GM23338 (cell line): ENCODE results near the gene SDC3. TPM values are rescaled to one million over a fixed set of nuclear protein-coding genes. Genes with fewer than 3 reads are reported as not detected.

Experiments
- ATAC-seq: fragments of 200-7000 bp; cut with Tn5 transposase; 3 replicates; pipeline ENCODE4 v1.9.1; 2020
- DNase-seq: peaks from one replicate; pipeline ENCODE4 v3.0.0-alpha.2; 2015; ENCODE audit warnings: low spot score
- H2AFZ ChIP-seq: fragments of 200-600 bp; sonication (generic); 2 replicates; pipeline ENCODE4 v1.8.0; 2016; ENCODE audit warnings: antibody characterized with exemption, mild to moderate bottlenecking, moderate library complexity
- H3F3A ChIP-seq: fragments of 200-600 bp; sonication (generic); replicated peaks from 2 replicates; pipeline ENCODE4 v1.8.0; 2017; ENCODE audit warnings: antibody characterized with exemption, mixed run types, low read depth
- H3K27ac ChIP-seq: fragments of 200-600 bp; sonication (generic); 2 replicates; pipeline ENCODE4 v1.6.1; 2016; ENCODE audit warnings: low read depth
- H3K27me3 ChIP-seq: fragments of 200-600 bp; sonication (generic); 2 replicates; pipeline ENCODE4 v1.8.0; 2016; ENCODE audit warnings: mild to moderate bottlenecking, mixed run types, moderate library complexity; ENCODE audit not compliant: insufficient read depth
- H3K36me3 ChIP-seq: fragments of 200-600 bp; sonication (generic); 2 replicates; pipeline ENCODE4 v1.8.0; 2016; ENCODE audit warnings: mild to moderate bottlenecking; ENCODE audit not compliant: insufficient read depth
- H3K4me1 ChIP-seq: fragments of 200-600 bp; sonication (generic); 2 replicates; pipeline ENCODE4 v1.8.0; 2016; ENCODE audit warnings: mild to moderate bottlenecking, moderate library complexity; ENCODE audit not compliant: insufficient read depth
- H3K4me2 ChIP-seq: fragments of 200-600 bp; sonication (generic); 2 replicates; pipeline ENCODE4 v1.7.1; 2017; ENCODE audit warnings: mixed run types
- H3K4me3 ChIP-seq: fragments of 200-600 bp; sonication (generic); 2 replicates; pipeline ENCODE4 v1.6.1; 2016; ENCODE audit warnings: mixed run types
- H3K79me2 ChIP-seq: fragments of 200-600 bp; sonication (generic); replicated peaks from 2 replicates; pipeline ENCODE4 v1.8.0; 2017; ENCODE audit warnings: mild to moderate bottlenecking; ENCODE audit not compliant: insufficient read depth
- H3K9me2 ChIP-seq: fragments of 200-600 bp; sonication (generic); 2 replicates; pipeline ENCODE4 v1.8.0; 2017; ENCODE audit not compliant: insufficient read depth
- H4K20me1 ChIP-seq: fragments of 200-600 bp; sonication (generic); replicated peaks from 2 replicates; pipeline ENCODE4 v1.8.0; 2017; ENCODE audit warnings: mild to moderate bottlenecking; ENCODE audit not compliant: insufficient read depth
- H3K27ac Mint-ChIP-seq: 2 replicates; pipeline ENCODE4 v1.8.0; 2020; ENCODE audit warnings: inconsistent platforms, mild to moderate bottlenecking, moderate library complexity, mixed read lengths
- H3K27me3 Mint-ChIP-seq: 3 replicates; pipeline ENCODE4 v1.8.0; 2022; ENCODE audit warnings: low read depth, mild to moderate bottlenecking, moderate library complexity, mixed read lengths, inconsistent platforms; ENCODE audit not compliant: insufficient read depth, poor library complexity
- H3K36me3 Mint-ChIP-seq: 3 replicates; pipeline ENCODE4 v1.8.0; 2021; ENCODE audit warnings: low read depth, mild to moderate bottlenecking, inconsistent platforms, moderate library complexity, mixed read lengths
- H3K4me1 Mint-ChIP-seq: 3 replicates; pipeline ENCODE4 v1.8.0; 2020; ENCODE audit warnings: mild to moderate bottlenecking, inconsistent platforms, mixed read lengths
- H3K4me3 Mint-ChIP-seq: 3 replicates; pipeline ENCODE4 v1.8.0; 2021; ENCODE audit warnings: moderate library complexity, mild to moderate bottlenecking, inconsistent platforms, mixed read lengths
- H3K9me3 Mint-ChIP-seq: 3 replicates; pipeline ENCODE4 v1.8.0; 2020; ENCODE audit warnings: moderate library complexity, mild to moderate bottlenecking, inconsistent platforms, mixed read lengths
- CREB1 ChIP-seq: fragments of 250-450 bp; sonication (Bioruptor Pico); IDR thresholded peaks from 2 replicates; pipeline ENCODE4 v1.5.0; 2020; ENCODE audit warnings: low read depth, mild to moderate bottlenecking, moderate library complexity
- CTCF ChIP-seq, 2 experiments: fragments of 200-600 bp in 1 of 2; sonication (generic) in 1 of 2; conservative IDR thresholded peaks; 2 replicates each; pipeline versions ENCODE4 v1.5.1 to v1.6.1; 2016 to 2017; ENCODE audit warnings: antibody characterized with exemption in 2 of 2, low read depth in 2 of 2, mild to moderate bottlenecking in 2 of 2, moderate library complexity in 1 of 2
- EZH2 ChIP-seq: fragments of 200-600 bp; sonication (generic); IDR thresholded peaks from one replicate; pipeline ENCODE4 v1.8.0; 2017; ENCODE audit warnings: antibody characterized with exemption, mild to moderate bottlenecking, low read depth; ENCODE audit not compliant: unreplicated experiment
- JUNB ChIP-seq: IDR thresholded peaks from one replicate; pipeline ENCODE4 v1.6.1; 2016; ENCODE audit warnings: antibody characterized with exemption; ENCODE audit not compliant: unreplicated experiment
- NANOG ChIP-seq: IDR thresholded peaks from 2 replicates; pipeline ENCODE4 v1.6.1; 2016; ENCODE audit warnings: antibody characterized with exemption, borderline replicate concordance
- REST ChIP-seq: IDR thresholded peaks from one replicate; pipeline ENCODE4 v1.6.1; 2018; ENCODE audit warnings: antibody characterized with exemption; ENCODE audit not compliant: unreplicated experiment
- STAT1 ChIP-seq: IDR thresholded peaks from one replicate; pipeline ENCODE4 v1.6.1; 2016; ENCODE audit warnings: antibody characterized with exemption; ENCODE audit not compliant: unreplicated experiment
- ZNF114 ChIP-seq: fragments of 250-450 bp; sonication (Bioruptor Pico); IDR thresholded peaks from 2 replicates; pipeline ENCODE4 v1.5.0; 2020; ENCODE audit warnings: mild to moderate bottlenecking, moderate library complexity
- ZNF331 ChIP-seq: fragments of 250-450 bp; sonication (Bioruptor Pico); IDR thresholded peaks from 2 replicates; pipeline ENCODE4 v1.5.0; 2020; ENCODE audit warnings: low read depth, mild to moderate bottlenecking, moderate library complexity
- ZNF462 ChIP-seq: fragments of 250-450 bp; sonication (Bioruptor Pico); IDR thresholded peaks from 2 replicates; pipeline ENCODE4 v1.5.0; 2020; ENCODE audit warnings: mild to moderate bottlenecking, moderate library complexity
- polyA plus RNA-seq: library from polyadenylated mRNA; unstranded; fragments of >200 nt; fragmentation: Nextera tagmentation; extraction: Ambion mirVana; gene quantifications from 2 replicates; pipeline ENCODE4 v1.2.1, GENCODE V29; 2016
- total RNA-seq: library from RNA; depleted of rRNA; stranded (reverse); fragments of >200 nt; shearing (Covaris generic); gene quantifications from 2 replicates; pipeline ENCODE4 v1.2.3, GENCODE V29; 2014
- TF ChIP-seq, protein P1 (sequence below): IDR thresholded peaks from 2 replicates; pipeline ENCODE4 v1.6.1; 2016; ENCODE audit warnings: antibody characterized with exemption

Gene SDC3
- total and polyA plus RNA-seq, 2 experiments from 2014 or later, result 5.2 to 29.7 TPM

DNA sequence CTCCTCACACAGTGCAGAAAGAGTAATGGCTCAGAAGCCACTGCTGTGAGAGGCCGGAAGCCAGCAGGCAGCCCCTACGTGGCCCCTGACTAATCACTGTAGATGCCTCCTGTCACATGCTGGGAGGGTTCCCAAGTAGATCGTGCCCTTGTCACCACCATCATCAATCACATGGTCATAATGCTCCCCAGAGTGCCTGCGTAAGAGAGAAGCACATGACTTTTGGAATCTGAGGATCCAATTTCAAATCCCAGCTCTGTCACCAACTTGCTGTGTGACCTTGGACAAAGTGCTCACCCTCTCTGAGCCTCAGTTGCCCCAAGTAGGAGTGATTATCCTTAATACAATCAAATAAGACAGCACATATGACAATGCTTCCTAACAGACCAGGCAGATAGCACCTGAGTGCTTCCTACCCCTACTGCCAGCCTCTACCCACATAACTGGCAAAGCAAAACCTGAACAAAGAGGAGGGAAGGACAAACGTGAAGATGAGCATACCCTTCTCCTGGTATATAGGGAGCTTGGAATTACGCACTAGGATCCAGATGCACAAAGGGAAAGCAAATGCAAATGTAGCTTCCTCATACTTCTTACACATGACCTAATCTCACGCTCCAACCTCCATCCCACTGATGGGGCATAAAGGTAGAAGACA lies 65.7 kb downstream of the SDC3 start (continued):
- TF ChIP-seq STAT1, result no peak
- TF ChIP-seq NANOG, result no peak
- no peak for TF ChIP-seq CTCF (conservative IDR thresholded peaks at IDR 0.05; ENCODE audit: low read depth in 2 of 2)

DNA sequence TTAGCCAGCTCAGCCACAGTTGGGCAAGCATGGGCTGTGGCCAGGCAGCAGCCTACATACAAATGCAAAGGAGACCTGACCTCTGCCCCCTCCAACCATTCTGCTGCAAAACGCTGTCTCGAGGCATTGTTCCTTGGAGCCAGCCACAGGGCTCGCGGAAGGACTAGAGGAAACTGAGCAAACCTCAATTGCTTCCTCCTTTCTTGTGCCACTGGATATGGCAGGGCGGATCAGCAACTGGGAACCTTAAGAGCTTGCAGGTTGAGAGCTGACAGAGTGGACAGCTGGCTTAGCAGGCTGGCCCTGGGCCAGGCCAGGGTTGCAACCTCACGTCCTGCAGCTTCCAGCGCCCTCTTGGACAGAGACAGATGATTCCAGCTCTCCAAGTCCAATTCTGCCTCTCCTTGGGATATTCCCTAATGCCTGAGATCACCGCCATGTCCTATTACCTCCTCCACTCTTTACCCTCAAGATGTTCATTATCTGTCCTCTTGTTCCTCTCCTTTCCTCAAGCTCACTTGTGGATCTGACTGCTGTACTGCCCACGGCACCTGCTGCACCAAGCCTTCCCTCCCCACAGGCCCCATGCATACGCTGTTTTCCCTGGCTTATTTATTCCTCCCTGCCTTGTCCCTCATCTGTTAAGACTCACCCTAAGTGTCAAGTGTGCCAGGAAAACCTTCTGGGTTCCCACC lies 67.5 kb downstream of the SDC3 start:
- Histone ChIP-seq H3K27ac (no peak overlapping the region), H3K9me2 (peaks cover 8% of the 10 kb centered on the region), H2AFZ (peak overlapping the region; percentile 94), H3K4me3 (no peak overlapping the region), H3K4me1 (peaks cover 31% of the 10 kb centered on the region), H4K20me1 (no peaks in the 10 kb centered on the region), H3K79me2 (no peaks in the 10 kb centered on the region), H3K4me2 (peak overlapping the region; percentile 65), H3F3A (no peaks in the 10 kb centered on the region), H3K27me3 (no peaks in the 10 kb centered on the region), H3K36me3 (no peaks in the 10 kb centered on the region)
- peak; percentile 78 for ATAC-seq
- Mint-ChIP-seq H3K36me3 (no peaks in the 10 kb centered on the region), H3K4me1 (peaks cover 38% of the 10 kb centered on the region), H3K9me3 (no peaks in the 10 kb centered on the region), H3K27ac (no peak overlapping the region), H3K27me3 (peaks cover 8% of the 10 kb centered on the region), H3K4me3 (no peak overlapping the region; the same call in 2 of the 3 replicates)
- TF ChIP-seq ZNF462 (CRISPR knock-in tag) (no peak), REST (no peak), NANOG (no peak), JUNB (no peak), ZNF331 (no peak), ZNF114 (no peak), EZH2 (no peak), CREB1 (CRISPR knock-in tag) (no peak)
- TF ChIP-seq, protein P1, sequence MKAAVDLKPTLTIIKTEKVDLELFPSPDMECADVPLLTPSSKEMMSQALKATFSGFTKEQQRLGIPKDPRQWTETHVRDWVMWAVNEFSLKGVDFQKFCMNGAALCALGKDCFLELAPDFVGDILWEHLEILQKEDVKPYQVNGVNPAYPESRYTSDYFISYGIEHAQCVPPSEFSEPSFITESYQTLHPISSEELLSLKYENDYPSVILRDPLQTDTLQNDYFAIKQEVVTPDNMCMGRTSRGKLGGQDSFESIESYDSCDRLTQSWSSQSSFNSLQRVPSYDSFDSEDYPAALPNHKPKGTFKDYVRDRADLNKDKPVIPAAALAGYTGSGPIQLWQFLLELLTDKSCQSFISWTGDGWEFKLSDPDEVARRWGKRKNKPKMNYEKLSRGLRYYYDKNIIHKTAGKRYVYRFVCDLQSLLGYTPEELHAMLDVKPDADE, result 0 out of 2 replicates have a peak, but pooled peaks have one; percentile 23
- peak; percentile 32 for DNase-seq
